GM23338 (cell line): Measurements from ENCODE around the gene TEX44. TPM values are rescaled to one million over a fixed set of nuclear protein-coding genes. Genes with fewer than 3 reads are reported as not detected.
"Not testable (repeated sequence)": the region's sequence is repeated elsewhere in the genome, so short reads cannot be mapped to it uniquely, and the experiment has no call there.

Source experiments
- ATAC-seq: fragments of 200-7000 bp; cut with Tn5 transposase; 3 replicates; pipeline ENCODE4 v1.9.1; 2020
- DNase-seq: peaks from one replicate; pipeline ENCODE4 v3.0.0-alpha.2; 2015; ENCODE audit warnings: low spot score
- H2AFZ ChIP-seq: fragments of 200-600 bp; sonication (generic); 2 replicates; pipeline ENCODE4 v1.8.0; 2016; ENCODE audit warnings: antibody characterized with exemption, mild to moderate bottlenecking, moderate library complexity
- H3F3A ChIP-seq: fragments of 200-600 bp; sonication (generic); replicated peaks from 2 replicates; pipeline ENCODE4 v1.8.0; 2017; ENCODE audit warnings: antibody characterized with exemption, mixed run types, low read depth
- H3K27ac ChIP-seq: fragments of 200-600 bp; sonication (generic); 2 replicates; pipeline ENCODE4 v1.6.1; 2016; ENCODE audit warnings: low read depth
- H3K27me3 ChIP-seq: fragments of 200-600 bp; sonication (generic); 2 replicates; pipeline ENCODE4 v1.8.0; 2016; ENCODE audit warnings: mild to moderate bottlenecking, mixed run types, moderate library complexity; ENCODE audit not compliant: insufficient read depth
- H3K36me3 ChIP-seq: fragments of 200-600 bp; sonication (generic); 2 replicates; pipeline ENCODE4 v1.8.0; 2016; ENCODE audit warnings: mild to moderate bottlenecking; ENCODE audit not compliant: insufficient read depth
- H3K4me1 ChIP-seq: fragments of 200-600 bp; sonication (generic); 2 replicates; pipeline ENCODE4 v1.8.0; 2016; ENCODE audit warnings: mild to moderate bottlenecking, moderate library complexity; ENCODE audit not compliant: insufficient read depth
- H3K4me2 ChIP-seq: fragments of 200-600 bp; sonication (generic); 2 replicates; pipeline ENCODE4 v1.7.1; 2017; ENCODE audit warnings: mixed run types
- H3K4me3 ChIP-seq: fragments of 200-600 bp; sonication (generic); 2 replicates; pipeline ENCODE4 v1.6.1; 2016; ENCODE audit warnings: mixed run types
- H3K79me2 ChIP-seq: fragments of 200-600 bp; sonication (generic); replicated peaks from 2 replicates; pipeline ENCODE4 v1.8.0; 2017; ENCODE audit warnings: mild to moderate bottlenecking; ENCODE audit not compliant: insufficient read depth
- H3K9me2 ChIP-seq: fragments of 200-600 bp; sonication (generic); 2 replicates; pipeline ENCODE4 v1.8.0; 2017; ENCODE audit not compliant: insufficient read depth
- H4K20me1 ChIP-seq: fragments of 200-600 bp; sonication (generic); replicated peaks from 2 replicates; pipeline ENCODE4 v1.8.0; 2017; ENCODE audit warnings: mild to moderate bottlenecking; ENCODE audit not compliant: insufficient read depth
- H3K27ac Mint-ChIP-seq: 2 replicates; pipeline ENCODE4 v1.8.0; 2020; ENCODE audit warnings: inconsistent platforms, mild to moderate bottlenecking, moderate library complexity, mixed read lengths
- H3K27me3 Mint-ChIP-seq: 3 replicates; pipeline ENCODE4 v1.8.0; 2022; ENCODE audit warnings: low read depth, mild to moderate bottlenecking, moderate library complexity, mixed read lengths, inconsistent platforms; ENCODE audit not compliant: insufficient read depth, poor library complexity
- H3K36me3 Mint-ChIP-seq: 3 replicates; pipeline ENCODE4 v1.8.0; 2021; ENCODE audit warnings: low read depth, mild to moderate bottlenecking, inconsistent platforms, moderate library complexity, mixed read lengths
- H3K4me1 Mint-ChIP-seq: 3 replicates; pipeline ENCODE4 v1.8.0; 2020; ENCODE audit warnings: mild to moderate bottlenecking, inconsistent platforms, mixed read lengths
- H3K4me3 Mint-ChIP-seq: 3 replicates; pipeline ENCODE4 v1.8.0; 2021; ENCODE audit warnings: moderate library complexity, mild to moderate bottlenecking, inconsistent platforms, mixed read lengths
- H3K9me3 Mint-ChIP-seq: 3 replicates; pipeline ENCODE4 v1.8.0; 2020; ENCODE audit warnings: moderate library complexity, mild to moderate bottlenecking, inconsistent platforms, mixed read lengths
- CREB1 ChIP-seq: fragments of 250-450 bp; sonication (Bioruptor Pico); IDR thresholded peaks from 2 replicates; pipeline ENCODE4 v1.5.0; 2020; ENCODE audit warnings: low read depth, mild to moderate bottlenecking, moderate library complexity
- EZH2 ChIP-seq: fragments of 200-600 bp; sonication (generic); IDR thresholded peaks from one replicate; pipeline ENCODE4 v1.8.0; 2017; ENCODE audit warnings: antibody characterized with exemption, mild to moderate bottlenecking, low read depth; ENCODE audit not compliant: unreplicated experiment
- EZH2phosphoT487 ChIP-seq: fragments of 200-600 bp; sonication (generic); IDR thresholded peaks from one replicate; pipeline ENCODE4 v1.8.1; 2018; ENCODE audit warnings: antibody characterized with exemption; ENCODE audit not compliant: unreplicated experiment
- JUNB ChIP-seq: IDR thresholded peaks from one replicate; pipeline ENCODE4 v1.6.1; 2016; ENCODE audit warnings: antibody characterized with exemption; ENCODE audit not compliant: unreplicated experiment
- STAT1 ChIP-seq: IDR thresholded peaks from one replicate; pipeline ENCODE4 v1.6.1; 2016; ENCODE audit warnings: antibody characterized with exemption; ENCODE audit not compliant: unreplicated experiment
- ZNF331 ChIP-seq: fragments of 250-450 bp; sonication (Bioruptor Pico); IDR thresholded peaks from 2 replicates; pipeline ENCODE4 v1.5.0; 2020; ENCODE audit warnings: low read depth, mild to moderate bottlenecking, moderate library complexity
- polyA plus RNA-seq: library from polyadenylated mRNA; unstranded; fragments of >200 nt; fragmentation: Nextera tagmentation; extraction: Ambion mirVana; gene quantifications from 2 replicates; pipeline ENCODE4 v1.2.1, GENCODE V29; 2016
- total RNA-seq: library from RNA; depleted of rRNA; stranded (reverse); fragments of >200 nt; shearing (Covaris generic); gene quantifications from 2 replicates; pipeline ENCODE4 v1.2.3, GENCODE V29; 2014
- TF ChIP-seq, protein P1 (sequence below): IDR thresholded peaks from one replicate; pipeline ENCODE4 v1.6.1; 2018; ENCODE audit warnings: antibody characterized with exemption; ENCODE audit not compliant: unreplicated experiment
- TF ChIP-seq, protein P2 (sequence below), 2 experiments: fragments of 200-600 bp in 1 of 2; sonication (generic) in 1 of 2; conservative IDR thresholded peaks; 2 replicates each; pipeline versions ENCODE4 v1.5.1 to v1.6.1; 2016 to 2017; ENCODE audit warnings: antibody characterized with exemption in 2 of 2, low read depth in 2 of 2, mild to moderate bottlenecking in 2 of 2, moderate library complexity in 1 of 2

TEX44 gene
- total and polyA plus RNA-seq, 2 experiments from 2014 or later: not detected

DNA sequence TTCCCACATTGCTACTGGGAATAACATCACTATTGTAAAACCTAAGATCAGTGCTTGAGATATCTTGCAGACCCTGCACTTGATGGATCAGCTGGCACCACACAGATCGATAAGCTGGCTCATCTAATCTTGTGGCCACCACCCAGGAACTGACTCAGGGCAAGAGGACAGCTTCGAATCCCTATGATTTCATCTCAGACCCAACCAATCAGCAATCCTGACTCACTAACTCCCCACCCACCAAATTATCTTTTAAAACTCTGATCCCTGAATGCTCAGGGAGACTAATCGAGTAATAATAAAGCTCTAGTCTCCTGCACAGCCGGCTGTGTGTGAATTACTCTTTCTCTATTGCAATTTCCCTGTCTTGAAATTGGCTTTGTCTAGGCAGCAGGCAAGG, 11.3 kb upstream of the TEX44 start (continued):
- TF ChIP-seq, protein P1, sequence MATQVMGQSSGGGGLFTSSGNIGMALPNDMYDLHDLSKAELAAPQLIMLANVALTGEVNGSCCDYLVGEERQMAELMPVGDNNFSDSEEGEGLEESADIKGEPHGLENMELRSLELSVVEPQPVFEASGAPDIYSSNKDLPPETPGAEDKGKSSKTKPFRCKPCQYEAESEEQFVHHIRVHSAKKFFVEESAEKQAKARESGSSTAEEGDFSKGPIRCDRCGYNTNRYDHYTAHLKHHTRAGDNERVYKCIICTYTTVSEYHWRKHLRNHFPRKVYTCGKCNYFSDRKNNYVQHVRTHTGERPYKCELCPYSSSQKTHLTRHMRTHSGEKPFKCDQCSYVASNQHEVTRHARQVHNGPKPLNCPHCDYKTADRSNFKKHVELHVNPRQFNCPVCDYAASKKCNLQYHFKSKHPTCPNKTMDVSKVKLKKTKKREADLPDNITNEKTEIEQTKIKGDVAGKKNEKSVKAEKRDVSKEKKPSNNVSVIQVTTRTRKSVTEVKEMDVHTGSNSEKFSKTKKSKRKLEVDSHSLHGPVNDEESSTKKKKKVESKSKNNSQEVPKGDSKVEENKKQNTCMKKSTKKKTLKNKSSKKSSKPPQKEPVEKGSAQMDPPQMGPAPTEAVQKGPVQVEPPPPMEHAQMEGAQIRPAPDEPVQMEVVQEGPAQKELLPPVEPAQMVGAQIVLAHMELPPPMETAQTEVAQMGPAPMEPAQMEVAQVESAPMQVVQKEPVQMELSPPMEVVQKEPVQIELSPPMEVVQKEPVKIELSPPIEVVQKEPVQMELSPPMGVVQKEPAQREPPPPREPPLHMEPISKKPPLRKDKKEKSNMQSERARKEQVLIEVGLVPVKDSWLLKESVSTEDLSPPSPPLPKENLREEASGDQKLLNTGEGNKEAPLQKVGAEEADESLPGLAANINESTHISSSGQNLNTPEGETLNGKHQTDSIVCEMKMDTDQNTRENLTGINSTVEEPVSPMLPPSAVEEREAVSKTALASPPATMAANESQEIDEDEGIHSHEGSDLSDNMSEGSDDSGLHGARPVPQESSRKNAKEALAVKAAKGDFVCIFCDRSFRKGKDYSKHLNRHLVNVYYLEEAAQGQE: no peak
- TF ChIP-seq, protein P2, sequence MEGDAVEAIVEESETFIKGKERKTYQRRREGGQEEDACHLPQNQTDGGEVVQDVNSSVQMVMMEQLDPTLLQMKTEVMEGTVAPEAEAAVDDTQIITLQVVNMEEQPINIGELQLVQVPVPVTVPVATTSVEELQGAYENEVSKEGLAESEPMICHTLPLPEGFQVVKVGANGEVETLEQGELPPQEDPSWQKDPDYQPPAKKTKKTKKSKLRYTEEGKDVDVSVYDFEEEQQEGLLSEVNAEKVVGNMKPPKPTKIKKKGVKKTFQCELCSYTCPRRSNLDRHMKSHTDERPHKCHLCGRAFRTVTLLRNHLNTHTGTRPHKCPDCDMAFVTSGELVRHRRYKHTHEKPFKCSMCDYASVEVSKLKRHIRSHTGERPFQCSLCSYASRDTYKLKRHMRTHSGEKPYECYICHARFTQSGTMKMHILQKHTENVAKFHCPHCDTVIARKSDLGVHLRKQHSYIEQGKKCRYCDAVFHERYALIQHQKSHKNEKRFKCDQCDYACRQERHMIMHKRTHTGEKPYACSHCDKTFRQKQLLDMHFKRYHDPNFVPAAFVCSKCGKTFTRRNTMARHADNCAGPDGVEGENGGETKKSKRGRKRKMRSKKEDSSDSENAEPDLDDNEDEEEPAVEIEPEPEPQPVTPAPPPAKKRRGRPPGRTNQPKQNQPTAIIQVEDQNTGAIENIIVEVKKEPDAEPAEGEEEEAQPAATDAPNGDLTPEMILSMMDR (conservative IDR thresholded peaks at IDR 0.05; ENCODE audit: low read depth in 2 of 2): no peak
- TF ChIP-seq ZNF331 (no peak), JUNB (no peak), STAT1 (no peak), CREB1 (CRISPR knock-in tag) (no peak), EZH2 (no peak), EZH2phosphoT487 (no peak)

DNA sequence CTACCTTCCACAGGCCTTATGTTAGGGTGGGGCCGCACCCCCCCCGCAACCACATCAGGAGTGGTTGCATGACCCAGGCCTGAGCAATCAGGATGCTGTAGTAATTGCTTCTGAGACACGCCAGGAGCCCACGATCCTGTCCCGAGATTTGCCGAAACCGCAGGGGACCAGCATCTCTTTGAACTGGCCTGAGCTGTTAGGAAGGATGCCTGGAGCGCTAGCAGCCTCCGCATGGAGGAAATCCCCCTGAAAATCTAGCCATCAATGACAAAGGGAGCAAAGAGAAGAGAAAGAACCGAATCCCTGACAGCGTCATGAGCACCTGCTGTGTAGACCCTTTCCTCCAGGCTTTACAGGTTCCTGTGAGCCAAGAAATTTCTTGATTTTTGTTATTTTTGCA, 8.7 kb upstream of the TEX44 start:
- Mint-ChIP-seq H3K4me3 (no peak overlapping the region), H3K36me3 (peaks cover 4% of the 10 kb centered on the region; the same call in 2 of the 3 replicates), H3K27ac (peak overlapping the region; percentile 36; the same call in 1 of the 2 replicates), H3K27me3 (peaks cover 12% of the 10 kb centered on the region), H3K9me3 (peaks cover 5% of the 10 kb centered on the region), H3K4me1 (peaks cover 16% of the 10 kb centered on the region)
- Histone ChIP-seq H3K4me3 (no peak overlapping the region), H3K79me2 (no peaks in the 10 kb centered on the region), H3K4me2 (no peak overlapping the region), H3K27me3 (no peaks in the 10 kb centered on the region), H2AFZ (no peak overlapping the region), H3K4me1 (peaks cover 6% of the 10 kb centered on the region; the same call in 1 of the 2 replicates), H3K27ac (no peak overlapping the region), H4K20me1 (no peaks in the 10 kb centered on the region), H3K36me3 (no peaks in the 10 kb centered on the region), H3F3A (no peaks in the 10 kb centered on the region; the same call in 1 of the 2 replicates), H3K9me2 (peaks cover 6% of the 10 kb centered on the region)
- peak; percentile 89 for DNase-seq
- peak; percentile 94 for ATAC-seq
- TF ChIP-seq EZH2: no peak
- TF ChIP-seq CREB1 (CRISPR knock-in tag): peak; percentile 60; the same call in 1 of the 2 replicates

DNA sequence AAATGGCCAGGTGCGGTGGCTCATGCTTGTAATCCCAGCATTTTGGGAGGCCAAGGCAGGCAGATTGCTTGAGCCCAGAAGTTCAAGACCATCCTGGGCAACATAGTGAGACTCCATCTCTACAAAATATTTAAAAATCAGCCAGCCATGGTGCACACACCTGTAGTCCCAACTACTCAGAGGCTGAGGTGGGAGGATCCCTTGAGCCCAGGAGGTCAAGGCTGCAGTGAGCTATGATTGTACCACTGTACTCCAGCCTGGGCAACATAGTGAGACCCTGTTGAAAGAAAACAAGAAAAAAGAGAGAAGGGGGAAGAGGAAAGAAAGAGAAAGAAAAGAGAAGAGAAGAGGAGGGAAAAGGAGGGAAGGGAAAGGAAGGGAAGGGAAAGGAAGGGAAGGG, 4.9 kb upstream of the TEX44 start:
- not testable (repeated sequence) for H3K36me3 Mint-ChIP-seq, H3K27ac ChIP-seq, H3K4me2 ChIP-seq, H3K4me3 Mint-ChIP-seq, H3K9me2 ChIP-seq, H3K36me3 ChIP-seq, H3K27me3 ChIP-seq, H3K79me2 ChIP-seq, H3K4me1 ChIP-seq, H3K9me3 Mint-ChIP-seq, DNase-seq, ATAC-seq, H4K20me1 ChIP-seq, H3F3A ChIP-seq, H3K4me3 ChIP-seq, H2AFZ ChIP-seq, H3K27ac Mint-ChIP-seq
- peaks cover 16% of the 10 kb centered on the region for H3K27me3 Mint-ChIP-seq
- H3K4me1 Mint-ChIP-seq: peaks cover 13% of the 10 kb centered on the region
